Peyer's patch (tissue), 4 donors: ENCODE measurements around the gene BAD. TPM values are rescaled to one million over a fixed set of nuclear protein-coding genes. Genes with fewer than 3 reads are reported as not detected.

ENCODE experiments used
- DNase-seq, 3 donors: peaks; one replicate each; pipeline ENCODE4 v3.0.0-alpha.2; 2017 to 2019
- H3K27ac ChIP-seq, 4 donors: fragments of 200-600 bp; sonication (generic); one replicate each; pipeline ENCODE4 v1.5.1; 2016 to 2019
- H3K27me3 ChIP-seq, 2 donors: fragments of 200-600 bp; sonication (generic); one replicate each; pipeline ENCODE4 v1.5.1; 2019
- H3K36me3 ChIP-seq, 3 donors: fragments of 200-600 bp; sonication (generic); one replicate each; pipeline ENCODE4 v1.5.1; 2016 to 2019
- H3K4me1 ChIP-seq, 4 donors: fragments of 200-600 bp; sonication (generic); one replicate each; pipeline ENCODE4 v1.5.1; 2016 to 2019
- H3K4me3 ChIP-seq, 4 donors: fragments of 200-600 bp; sonication (generic); 1 replicate in 3 of 4; 2 replicates in 1 of 4; pipeline ENCODE4 v1.5.1; 2016 to 2019; ENCODE audit warnings: mild to moderate bottlenecking in 1 of 4
- H3K9me3 ChIP-seq, 4 donors: fragments of 200-600 bp; sonication (generic); one replicate each; pipeline ENCODE4 v1.5.1; 2016 to 2019; ENCODE audit warnings: mild to moderate bottlenecking in 1 of 4
- CTCF ChIP-seq, 6 experiments: fragments of 450-650 bp in 4 of 6; fragments of 200-600 bp in 2 of 6; sonication (generic) in 1 of 6; IDR thresholded peaks; one replicate each; pipeline ENCODE4 v1.5.1; 2017 to 2019; ENCODE audit warnings: antibody characterized with exemption in 6 of 6, mild to moderate bottlenecking in 3 of 6, moderate library complexity in 1 of 6
- POLR2A ChIP-seq, 2 donors: fragments of 450-650 bp; IDR thresholded peaks; one replicate each; pipeline ENCODE4 v1.5.1; 2017; ENCODE audit warnings: antibody characterized with exemption in 2 of 2, mild to moderate bottlenecking in 2 of 2, moderate library complexity in 2 of 2
- total RNA-seq, 4 donors: library from RNA; depleted of rRNA; stranded (reverse); fragments of >200 nt; gene quantifications; one replicate each; pipeline ENCODE4 v1.1.0, GENCODE V29; 2016

BAD gene
- total RNA-seq, 4 donors from 2014 or later = 57.4 to 91.8 (median 63.7) TPM

GRCh38 chr11:64258356-64258755, 26.1 kb downstream of the BAD start:
- TF ChIP-seq CTCF (IDR thresholded peaks at IDR 0.05) = no peak
- H3K4me3 ChIP-seq = no peak overlapping the region
- no peaks in the 10 kb centered on the region for H3K9me3 ChIP-seq
- H3K27ac ChIP-seq = no peak overlapping the region
- peaks cover 0 to 35% (median 2%) of the 10 kb centered on the region in 4 donors for H3K4me1 ChIP-seq
- peaks cover 0 to 91% (median 0%) of the 10 kb centered on the region in 3 donors for H3K36me3 ChIP-seq
- DNase-seq = no peak
- H3K27me3 ChIP-seq = no peaks in the 10 kb centered on the region

GRCh38 chr11:64256300-64256699, 28.2 kb downstream of the BAD start:
- DNase-seq = no peak
- no peak for TF ChIP-seq POLR2A (IDR thresholded peaks at IDR 0.05)
- TF ChIP-seq CTCF (IDR thresholded peaks at IDR 0.05) = no peak
- no peaks in the 10 kb centered on the region for H3K9me3 ChIP-seq
- no peaks in the 10 kb centered on the region for H3K27me3 ChIP-seq
- peaks cover 0 to 40% (median 10%) of the 10 kb centered on the region in 4 donors for H3K4me1 ChIP-seq
- no peak overlapping the region for H3K27ac ChIP-seq
- H3K4me3 ChIP-seq = no peak overlapping the region
- H3K36me3 ChIP-seq = peaks cover 0 to 70% (median 0%) of the 10 kb centered on the region in 3 donors

- Histone ChIP-seq H3K9me3 (no peaks in the 10 kb centered on the region), H3K27ac (no peak overlapping the region), H3K27me3 (no peaks in the 10 kb centered on the region), H3K4me1 (peaks cover 0 to 47% (median 13%) of the 10 kb centered on the region in 4 donors), H3K36me3 (peaks cover 0 to 65% (median 0%) of the 10 kb centered on the region in 3 donors), H3K4me3 (no peak overlapping the region)
- TF ChIP-seq CTCF (IDR thresholded peaks at IDR 0.05) = no peak
- no peak for DNase-seq
These were observed 29.0 kb downstream of the BAD start for GRCh38 chr11:64255135-64256128.

- no peak for DNase-seq
- Histone ChIP-seq H3K36me3 (peaks cover 0 to 54% (median 0%) of the 10 kb centered on the region in 3 donors), H3K27me3 (no peaks in the 10 kb centered on the region), H3K4me1 (peaks cover 0 to 58% (median 13%) of the 10 kb centered on the region in 4 donors), H3K9me3 (no peaks in the 10 kb centered on the region), H3K4me3 (peak overlapping the region in 1 of 4 donors; percentile 78), H3K27ac (peak overlapping the region in 1 of 4 donors; percentile 99)
- TF ChIP-seq CTCF (IDR thresholded peaks at IDR 0.05) (no peak), POLR2A (IDR thresholded peaks at IDR 0.05) (no peak)
These were observed 30.1 kb downstream of the BAD start for GRCh38 chr11:64254326-64254725.

GRCh38 chr11:64253481-64253880, 31.0 kb downstream of the BAD start:
- peaks cover 0 to 45% (median 0%) of the 10 kb centered on the region in 3 donors for H3K36me3 ChIP-seq
- peak overlapping the region in 1 of 4 donors; percentile 99 for H3K27ac ChIP-seq
- no peak for TF ChIP-seq CTCF (IDR thresholded peaks at IDR 0.05)
- no peak for TF ChIP-seq POLR2A (IDR thresholded peaks at IDR 0.05)
- peaks cover 0 to 66% (median 13%) of the 10 kb centered on the region in 4 donors for H3K4me1 ChIP-seq
- no peaks in the 10 kb centered on the region for H3K9me3 ChIP-seq
- DNase-seq = no peak
- no peaks in the 10 kb centered on the region for H3K27me3 ChIP-seq
- H3K4me3 ChIP-seq = peak overlapping the region in 3 of 4 donors; percentile 75 to 99 (median 78)
